HG02981 (cell line): ENCODE measurements around the gene SIN3A.
A peak's percentile ranks its signal among the peaks of the same experiment; 100 is the strongest.

ENCODE experiments used
- ATAC-seq: cut with Tn5 transposase; IDR thresholded peaks from one replicate; pipeline ENCODE4 v1.9.1; 2021; ENCODE audit warnings: mild to moderate bottlenecking, moderate library complexity; ENCODE audit not compliant: unreplicated experiment

The SIN3A gene

DNA sequence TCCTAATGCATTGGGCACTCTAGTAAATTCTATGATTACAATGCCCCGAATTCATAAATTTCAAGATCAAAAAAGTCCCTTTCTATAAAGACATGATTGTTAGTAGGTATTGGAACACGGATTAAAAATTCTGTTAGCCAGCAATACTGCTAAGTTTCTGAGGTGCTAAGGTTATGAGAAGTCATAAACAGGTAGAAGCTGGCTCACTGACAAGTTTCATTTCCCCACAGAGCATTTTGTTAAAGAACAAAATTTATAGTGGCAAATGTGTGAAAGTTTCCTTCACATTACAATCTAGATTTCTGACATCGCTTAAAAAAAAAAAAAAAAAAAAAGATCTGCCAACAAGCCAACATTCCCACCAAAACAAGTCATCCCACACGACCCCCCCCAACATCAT lies 70.7 kb downstream of the SIN3A start:
- no peak for ATAC-seq

- no peak for ATAC-seq
Measured at GRCh38 chr15:75371901-75372688, 79.4 kb downstream of the SIN3A start.

- no peak for ATAC-seq
Measured at GRCh38 chr15:75371486-75371885, 80.0 kb downstream of the SIN3A start.

- ATAC-seq, result no peak
Measured at GRCh38 chr15:75369897-75370581, 81.5 kb downstream of the SIN3A start.

DNA sequence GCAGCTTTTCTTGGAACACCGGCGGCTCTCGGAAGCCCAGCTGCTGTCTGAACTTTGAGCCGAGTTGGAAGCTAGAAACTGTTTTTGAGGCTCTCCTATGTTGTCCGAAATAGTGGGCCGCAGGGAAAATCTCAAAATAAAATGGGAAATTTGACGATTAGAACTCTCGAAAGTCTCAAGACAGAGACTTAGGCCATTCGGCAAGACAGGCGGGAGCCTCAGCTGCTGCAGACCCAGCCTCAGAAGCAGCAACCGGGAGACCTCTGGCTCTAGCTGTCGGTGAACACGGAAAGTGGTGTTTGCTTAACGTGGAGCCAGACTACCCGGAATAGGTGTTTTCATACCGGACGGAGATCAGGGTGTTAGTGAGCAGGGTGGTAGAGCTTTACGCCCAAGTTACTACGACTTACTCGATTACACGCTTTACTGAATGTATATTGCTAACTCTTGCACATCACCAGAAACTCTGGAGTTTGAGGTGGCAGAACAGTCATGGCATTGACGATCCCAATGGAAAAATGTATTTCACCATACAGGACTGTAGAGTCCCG lies 82.7 kb downstream of the SIN3A start:
- no peak for ATAC-seq

- peak; percentile 87 for ATAC-seq
Measured at GRCh38 chr15:75367913-75368688, 83.4 kb downstream of the SIN3A start, which contains the start of gene MAN2C1. MAN2C1 (minus strand) TSS chr15:75368607; CDS start chr15:75368583, 24 bp downstream.

DNA sequence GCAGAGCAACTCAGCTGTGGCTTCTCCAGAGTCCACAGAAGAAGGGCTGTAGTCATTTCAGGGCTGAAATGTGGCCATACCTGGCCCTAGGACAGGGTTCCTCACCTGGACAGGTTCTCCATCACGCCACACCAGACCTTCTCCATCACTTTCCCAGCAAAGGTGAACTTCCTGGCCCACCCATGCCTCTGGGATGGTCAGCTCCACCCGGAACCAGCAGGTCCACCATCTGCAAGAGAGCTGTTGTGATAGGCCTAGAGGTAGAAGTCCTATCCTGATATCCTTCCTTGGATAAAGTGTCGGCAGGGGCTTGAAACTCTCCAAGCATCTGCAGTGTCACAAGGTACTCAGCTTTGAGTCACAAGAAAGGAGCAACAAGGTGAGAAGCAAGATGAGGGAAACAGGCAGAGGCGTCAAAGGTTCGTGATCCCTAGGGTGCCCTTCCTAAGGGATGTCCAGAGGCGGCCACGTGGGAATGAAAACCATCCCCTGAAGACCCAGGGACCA lies 84.0 kb downstream of the SIN3A start:
- ATAC-seq, result no peak

GRCh38 chr15:75367006-75367405 lies 84.5 kb downstream of the SIN3A start:
- ATAC-seq, result no peak

DNA sequence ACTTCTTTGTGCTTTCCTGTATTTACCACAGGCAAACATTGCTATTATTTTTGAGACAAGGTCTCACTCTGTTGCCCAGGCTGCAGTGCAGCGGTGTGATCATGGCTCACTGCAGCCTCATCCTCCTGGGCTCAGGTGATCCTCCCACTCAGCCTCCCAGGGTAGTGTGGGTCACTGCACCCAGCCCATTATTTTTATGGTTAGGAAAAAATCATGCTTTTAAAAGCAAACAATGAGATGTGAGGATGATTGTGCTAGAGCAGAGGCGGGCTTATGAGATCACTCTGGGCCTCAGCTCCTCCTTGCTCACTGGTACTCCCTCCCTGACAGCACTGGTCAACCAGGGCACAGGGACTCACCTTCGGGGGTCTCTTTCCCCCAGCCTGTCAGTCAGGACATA lies 85.3 kb downstream of the SIN3A start:
- ATAC-seq, result no peak

DNA sequence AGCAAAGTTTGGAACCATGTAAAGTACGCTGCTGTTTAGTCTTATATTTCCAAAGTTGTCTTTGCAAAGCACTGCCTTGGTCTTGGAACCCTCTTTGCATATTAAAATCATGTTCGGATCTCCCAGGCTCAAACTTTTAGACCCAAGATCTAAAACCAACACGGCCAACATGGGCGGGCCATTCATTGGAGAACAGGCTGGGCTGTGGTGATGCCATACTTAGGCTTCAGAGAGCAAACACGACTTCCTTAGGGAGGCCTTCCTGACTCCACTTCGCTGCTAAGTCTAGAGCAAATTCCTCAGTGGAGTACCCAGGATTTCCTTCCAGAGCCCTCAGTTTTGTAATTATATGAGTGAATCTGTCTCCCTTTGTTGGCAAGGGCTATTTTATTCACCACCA lies 86.6 kb downstream of the SIN3A start:
- ATAC-seq, result no peak

- ATAC-seq, result no peak
Measured at GRCh38 chr15:75363786-75364185, 87.7 kb downstream of the SIN3A start.

DNA sequence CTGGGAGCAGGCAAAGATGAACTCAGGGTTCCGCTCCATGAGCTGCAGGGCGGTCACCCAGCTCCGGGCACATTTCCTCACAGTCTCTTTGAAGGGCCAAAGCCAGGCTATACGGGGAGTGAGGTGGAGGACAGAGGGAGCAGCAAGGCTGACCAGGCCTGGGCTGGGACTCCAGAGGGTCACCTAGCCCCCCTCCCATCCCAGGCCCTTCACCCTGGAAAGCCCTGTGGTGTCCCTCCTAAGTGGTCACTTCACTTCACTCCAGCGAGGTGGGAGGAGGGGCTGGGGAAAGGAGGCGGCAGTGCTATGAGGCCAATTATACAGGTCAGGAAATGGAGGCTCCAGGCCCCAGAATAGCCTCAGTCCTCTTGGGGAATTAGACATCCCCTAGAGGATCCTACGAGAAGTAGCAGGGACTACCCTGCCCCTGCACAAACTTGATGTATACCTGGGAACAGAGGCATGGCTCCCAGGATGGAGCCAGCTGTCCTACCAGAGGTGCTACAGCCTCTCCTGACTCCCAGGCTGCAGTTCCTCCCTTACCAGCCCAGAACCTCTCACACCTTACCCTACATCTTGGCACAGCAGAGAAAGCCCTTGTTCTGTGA lies 88.7 kb downstream of the SIN3A start:
- no peak for ATAC-seq

GRCh38 chr15:75361989-75362641 lies 89.4 kb downstream of the SIN3A start:
- no peak for ATAC-seq

DNA sequence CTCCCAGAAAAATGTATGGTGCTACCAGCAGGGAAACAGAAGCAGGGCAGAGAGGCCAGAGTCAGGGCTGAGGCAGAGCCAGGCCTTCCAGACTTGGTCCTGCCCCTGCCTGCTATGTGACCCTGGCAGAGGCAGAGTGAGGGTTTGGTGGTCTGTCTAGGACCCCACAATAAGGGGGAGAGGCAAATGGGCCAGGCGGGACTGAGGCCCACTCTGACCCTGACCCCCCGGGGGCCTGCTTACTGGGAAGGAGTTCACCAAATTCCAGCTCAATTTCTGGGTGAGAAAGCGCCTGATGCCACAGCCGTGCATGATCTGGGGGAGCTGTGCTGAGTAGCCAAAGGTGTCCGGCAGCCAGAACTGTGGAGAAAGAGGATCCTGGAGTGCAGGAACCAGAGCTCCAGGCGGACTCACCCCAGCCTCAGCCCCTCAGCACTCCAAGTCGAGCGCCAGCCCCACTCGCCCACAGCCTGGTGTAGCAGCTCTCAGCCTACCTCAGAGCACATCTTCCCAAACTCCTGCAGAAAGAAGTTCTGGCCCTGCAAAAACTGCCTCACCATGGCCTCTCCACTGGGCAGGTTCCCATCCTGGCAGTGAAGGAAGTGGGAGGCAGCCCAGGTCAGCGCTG lies 90.0 kb downstream of the SIN3A start:
- no peak for ATAC-seq

DNA sequence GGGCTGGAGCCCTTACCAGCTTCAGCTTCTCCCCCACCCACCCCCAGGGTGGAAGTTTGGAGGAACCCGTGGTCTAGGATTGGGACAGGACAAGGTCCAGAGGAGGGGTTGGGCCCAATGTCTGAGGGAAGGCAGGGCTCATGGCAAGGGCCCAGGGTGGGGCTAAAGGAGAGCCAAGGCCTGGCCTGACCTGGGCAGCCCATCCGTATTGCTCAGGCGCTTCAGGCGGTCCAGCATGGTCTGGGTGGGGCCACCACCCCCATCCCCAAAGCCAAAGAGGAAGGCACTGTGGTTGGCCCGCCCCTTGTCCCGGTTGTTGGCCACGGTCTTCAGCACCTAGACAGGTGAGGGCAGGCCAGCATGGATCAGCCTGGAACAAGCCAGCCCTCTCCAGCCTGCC lies 90.6 kb downstream of the SIN3A start:
- no peak for ATAC-seq

GRCh38 chr15:75360391-75360790 lies 91.1 kb downstream of the SIN3A start:
- ATAC-seq, result no peak

DNA sequence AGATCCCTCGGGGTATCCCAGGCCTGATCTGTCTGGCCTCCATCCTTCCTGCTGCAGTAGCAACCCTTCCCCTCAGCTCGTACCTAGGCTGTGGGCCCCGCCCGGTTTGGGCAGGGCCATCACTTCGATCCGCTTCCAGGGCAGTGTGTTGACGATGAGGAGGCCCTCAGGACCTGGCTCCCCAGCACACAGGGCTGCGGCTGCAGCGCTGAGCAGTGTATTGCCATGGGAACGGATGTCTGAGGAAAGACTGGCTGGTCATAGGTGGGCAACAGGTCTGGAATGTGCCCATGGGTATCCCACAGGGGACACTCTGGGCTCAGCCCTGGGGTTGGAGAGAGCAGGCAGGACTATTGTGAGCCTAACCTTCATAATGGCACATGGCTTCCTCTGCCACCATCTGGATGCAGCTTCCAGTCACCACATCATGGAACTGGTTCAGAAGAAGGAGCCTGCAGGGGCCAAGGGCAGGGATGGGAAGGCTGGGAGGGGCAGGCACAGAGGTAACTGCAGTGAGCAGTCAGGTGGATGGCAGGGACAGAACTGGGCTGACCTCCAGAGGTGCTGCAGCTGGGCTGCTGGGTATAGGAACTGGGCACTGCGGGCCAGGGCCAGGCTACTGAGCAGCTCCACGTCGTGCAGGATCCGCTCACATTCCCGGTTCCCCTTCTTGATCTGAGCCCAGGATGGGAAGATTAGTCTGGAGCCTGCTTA lies 91.8 kb downstream of the SIN3A start:
- no peak for ATAC-seq

DNA sequence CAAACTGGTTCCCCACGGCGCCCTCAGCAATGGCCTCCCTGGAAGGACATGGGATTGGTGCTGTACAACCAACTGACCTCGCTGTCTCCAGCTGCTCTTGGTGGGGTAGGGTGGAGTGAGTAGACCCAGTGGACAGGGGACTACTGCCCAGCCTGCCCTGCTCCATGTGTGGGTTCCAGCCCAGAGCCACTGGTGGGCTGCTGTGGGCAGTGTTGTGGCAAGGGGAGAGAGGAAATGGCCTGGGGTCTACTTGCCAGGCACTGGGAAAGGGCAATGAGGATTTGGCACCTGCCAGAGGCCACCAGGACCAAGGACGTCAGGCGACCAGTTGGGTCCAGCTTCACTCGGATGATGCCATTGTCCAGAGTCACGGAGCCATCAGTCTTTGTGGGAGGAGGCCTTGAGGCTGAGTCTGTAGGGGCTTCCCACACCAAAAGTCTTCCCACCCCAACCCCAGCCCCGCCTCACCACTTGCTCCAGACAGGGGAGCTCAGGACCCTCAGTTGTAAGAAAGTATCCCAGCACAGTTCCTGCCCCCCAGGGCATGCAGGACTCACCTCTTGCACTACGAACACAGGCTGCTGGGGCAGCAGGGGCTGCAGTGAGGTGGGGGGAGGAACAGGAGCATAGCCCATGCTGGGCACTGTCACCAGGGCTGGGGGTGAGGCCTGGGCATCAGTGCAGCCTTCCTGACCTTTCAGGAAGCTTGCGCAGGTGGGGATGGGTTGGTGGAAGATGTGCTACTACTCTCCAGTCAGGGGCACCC lies 92.5 kb downstream of the SIN3A start:
- no peak for ATAC-seq
